NCI-H1694 (cell line): Measurements from ENCODE around the gene FGGY.
"Not testable (repeated sequence)": the region's sequence is repeated elsewhere in the genome, so short reads cannot be mapped to it uniquely, and the experiment has no call there.

Experiments
- DNase-seq: peaks from one replicate; lab custom pipeline; 2025; lab: John Stamatoyannopoulos, UW

Gene FGGY

GRCh38 chr1:59443310-59443709, 146.4 kb downstream of the FGGY start:
- no peak for DNase-seq

GRCh38 chr1:59444520-59444919, 147.6 kb downstream of the FGGY start:
- no peak for DNase-seq

GRCh38 chr1:59445040-59445439, 148.1 kb downstream of the FGGY start:
- DNase-seq, result no peak

GRCh38 chr1:59446257-59446901, 149.5 kb downstream of the FGGY start:
- DNase-seq, result no peak

- DNase-seq, result no peak
Observed at GRCh38 chr1:59452026-59452425, 155.1 kb downstream of the FGGY start.

GRCh38 chr1:59452559-59452958, 155.7 kb downstream of the FGGY start:
- DNase-seq, result no peak

GRCh38 chr1:59453297-59453968, 156.5 kb downstream of the FGGY start:
- DNase-seq, result no peak

GRCh38 chr1:59455206-59455605, 158.3 kb downstream of the FGGY start:
- no peak for DNase-seq

GRCh38 chr1:59457786-59458185, 160.9 kb downstream of the FGGY start:
- no peak for DNase-seq

- no peak for DNase-seq
Observed at GRCh38 chr1:59458884-59459283, 162.0 kb downstream of the FGGY start.

- not testable (repeated sequence) for DNase-seq
Observed at GRCh38 chr1:59462942-59463341, 166.0 kb downstream of the FGGY start.

GRCh38 chr1:59465478-59465877, 168.6 kb downstream of the FGGY start:
- DNase-seq, result not testable (repeated sequence)

- DNase-seq, result no peak
Observed at GRCh38 chr1:59468828-59469428, 172.0 kb downstream of the FGGY start.

GRCh38 chr1:59471991-59472570, 175.2 kb downstream of the FGGY start:
- not testable (repeated sequence) for DNase-seq

GRCh38 chr1:59473831-59474230, 176.9 kb downstream of the FGGY start:
- DNase-seq, result no peak

- DNase-seq, result no peak
Observed at GRCh38 chr1:59474496-59474895, 177.6 kb downstream of the FGGY start.

- DNase-seq, result no peak
Observed at GRCh38 chr1:59475737-59476136, 178.8 kb downstream of the FGGY start.

GRCh38 chr1:59477286-59477685, 180.4 kb downstream of the FGGY start:
- no peak for DNase-seq

GRCh38 chr1:59477867-59478266, 181.0 kb downstream of the FGGY start:
- no peak for DNase-seq

- no peak for DNase-seq
Observed at GRCh38 chr1:59478822-59479221, 181.9 kb downstream of the FGGY start.

GRCh38 chr1:59480188-59480888, 183.4 kb downstream of the FGGY start:
- DNase-seq, result no peak

GRCh38 chr1:59481881-59482505, 185.1 kb downstream of the FGGY start:
- peak; percentile 11 for DNase-seq
